Epithelial cell of proximal tubule (primary cell): ENCODE data around the gene KLK11. TPM values are rescaled to one million over a fixed set of nuclear protein-coding genes. Genes with fewer than 3 reads are reported as not detected.

Experiments used
- DNase-seq: peaks from one replicate; pipeline ENCODE4 v3.0.0-alpha.2; 2011; ENCODE audit warnings: low read depth
- H3K4me3 ChIP-seq: 2 replicates; pipeline ENCODE4 v1.5.1; 2011; ENCODE audit warnings: low read depth, mild to moderate bottlenecking, low read length
- CTCF ChIP-seq: conservative IDR thresholded peaks from 2 replicates; pipeline ENCODE4 v1.5.1; 2012; ENCODE audit warnings: low read depth, mild to moderate bottlenecking, low read length
- total RNA-seq: library from RNA; depleted of rRNA; stranded (reverse); fragments of >200 nt; gene quantifications from 2 replicates; pipeline ENCODE4 v1.2.3, GENCODE V29; 2015

KLK11 gene
- total RNA-seq, 1 donor from 2014 or later = not detected

- no peak for TF ChIP-seq CTCF
- H3K4me3 ChIP-seq = no peak overlapping the region
- no peak for DNase-seq
These were observed 1.5 kb downstream of the KLK11 start for GRCh38 chr19:51024924-51025323.

- no peak overlapping the region for H3K4me3 ChIP-seq
- DNase-seq = no peak
- TF ChIP-seq CTCF = no peak
These were observed 2.5 kb downstream of the KLK11 start for GRCh38 chr19:51023946-51024345.

- DNase-seq = no peak
- no peak for TF ChIP-seq CTCF
- no peak overlapping the region for H3K4me3 ChIP-seq
These were observed 3.9 kb downstream of the KLK11 start for GRCh38 chr19:51022526-51022925.

GRCh38 chr19:51020988-51021651, 5.3 kb downstream of the KLK11 start:
- peak; percentile 74 for TF ChIP-seq CTCF
- DNase-seq = no peak
- H3K4me3 ChIP-seq = no peak overlapping the region

- H3K4me3 ChIP-seq = no peak within 1 kb of the TSS
- no peak for TF ChIP-seq CTCF
- DNase-seq = no peak
These were observed 6.9 kb downstream of the KLK11 start, which contains the start of gene KLK10 for GRCh38 chr19:51019544-51019925. Gene KLK10, minus strand, starts transcription at chr19:51019709. Its CDS starts 579 bp downstream, at chr19:51019130.

GRCh38 chr19:51018745-51019543, 7.5 kb downstream of the KLK11 start:
- no peak for TF ChIP-seq CTCF
- H3K4me3 ChIP-seq = no peak overlapping the region
- no peak for DNase-seq
